Natural killer cell (primary cell): Measurements from ENCODE around the gene MYL10. TPM values are rescaled to one million over a fixed set of nuclear protein-coding genes. Genes with fewer than 3 reads are reported as not detected.

ENCODE experiments used
- ATAC-seq, 3 donors: fragments of 150-1000 bp in 2 of 3; fragments of 200-7000 bp in 1 of 3; cut with Tn5 transposase; 1 replicate in 1 of 3; 2 replicates in 2 of 3; pipeline ENCODE4 v1.10.0; 2021; ENCODE audit warnings: mild to moderate bottlenecking in 2 of 3, moderate library complexity in 2 of 3
- DNase-seq, 2 donors: peaks; one replicate each; pipeline versions ENCODE4 v3.0.0 to v3.0.0-alpha.2; 2013 to 2021; ENCODE audit warnings: mixed read lengths in 1 of 2
- H3K27ac ChIP-seq: one replicate; pipeline ENCODE4 v1.5.1; 2013; ENCODE audit warnings: mild to moderate bottlenecking, low read length
- H3K27me3 ChIP-seq: one replicate; pipeline ENCODE4 v1.6.1; 2013; ENCODE audit warnings: low read length; ENCODE audit not compliant: control insufficient read depth, insufficient read depth
- H3K36me3 ChIP-seq: one replicate; pipeline ENCODE4 v1.6.1; 2013; ENCODE audit warnings: low read length; ENCODE audit not compliant: control insufficient read depth, insufficient read depth
- H3K4me1 ChIP-seq: one replicate; pipeline ENCODE4 v1.6.1; 2013; ENCODE audit warnings: low read length; ENCODE audit not compliant: control insufficient read depth, insufficient read depth
- H3K4me3 ChIP-seq: one replicate; pipeline ENCODE4 v1.5.1; 2013; ENCODE audit warnings: low read length
- H3K9me3 ChIP-seq: one replicate; pipeline ENCODE4 v1.6.1; 2013; ENCODE audit warnings: low read length; ENCODE audit not compliant: control insufficient read depth, insufficient read depth
- H3K27ac Mint-ChIP-seq, 2 donors: one replicate each; pipeline ENCODE4 v1.8.0; 2022; ENCODE audit warnings: mild to moderate bottlenecking in 2 of 2, mixed read lengths in 2 of 2, moderate library complexity in 1 of 2
- H3K27me3 Mint-ChIP-seq, 2 donors: one replicate each; pipeline ENCODE4 v1.8.0; 2022; ENCODE audit warnings: low read depth in 2 of 2, mixed read lengths in 2 of 2
- H3K36me3 Mint-ChIP-seq: one replicate; pipeline ENCODE4 v1.8.0; 2022; ENCODE audit warnings: mixed read lengths
- H3K4me1 Mint-ChIP-seq, 2 donors: one replicate each; pipeline ENCODE4 v1.8.0; 2022; ENCODE audit warnings: mixed read lengths in 2 of 2
- H3K4me3 Mint-ChIP-seq: one replicate; pipeline ENCODE4 v1.8.0; 2022; ENCODE audit warnings: mild to moderate bottlenecking, moderate library complexity, mixed read lengths
- H3K9me3 Mint-ChIP-seq, 2 donors: one replicate each; pipeline ENCODE4 v1.8.0; 2022; ENCODE audit warnings: mixed read lengths in 2 of 2
- CTCF ChIP-seq: fragments of 200-600 bp; IDR thresholded peaks from one replicate; pipeline ENCODE4 v1.8.0; 2022; ENCODE audit warnings: antibody characterized with exemption
- WGBS: methylation state at CpG from one replicate; pipeline ENCODE4 v1.1.7; 2013; ENCODE audit warnings: missing lambda C conversion rate; ENCODE audit not compliant: insufficient coverage; 5-methylcytosine and 5-hydroxymethylcytosine counted together
- intact Hi-C: fragments of 100-400 bp; cut with micrococcal nuclease; formaldehyde crosslinking; loops from one replicate; pipeline ENCODE4 v1.14.2; 2022
- total RNA-seq, 4 donors: library from RNA; stranded (reverse); fragments of 120-200 nt in 1 of 4; gene quantifications; one replicate each; pipeline versions ENCODE4 v1.2.3 to v1.2.4, GENCODE V29; 2013 to 2022

The MYL10 gene
- total RNA-seq, 3 donors from 2014 or later (not counting 1 experiment from before 2014, with no cell fraction given) = not detected

- ATAC-seq (no peak), DNase-seq (no peak)
- H3K4me3 Mint-ChIP-seq = no peak overlapping the region
- H3K27me3 Mint-ChIP-seq = peaks cover 15 to 30% of the 10 kb centered on the region in 2 donors
- H3K27ac ChIP-seq = no peak overlapping the region
- H3K27me3 ChIP-seq = peaks cover 2% of the 10 kb centered on the region
- no peaks in the 10 kb centered on the region for H3K9me3 ChIP-seq
- H3K9me3 Mint-ChIP-seq = no peaks in the 10 kb centered on the region
- H3K27ac Mint-ChIP-seq = no peak overlapping the region
- H3K36me3 Mint-ChIP-seq = no peaks in the 10 kb centered on the region
- intact Hi-C loops = no loop called here
- H3K4me1 ChIP-seq = no peaks in the 10 kb centered on the region
- H3K36me3 ChIP-seq = no peaks in the 10 kb centered on the region
- no peak overlapping the region for H3K4me3 ChIP-seq
- no peak for TF ChIP-seq CTCF
- no peaks in the 10 kb centered on the region for H3K4me1 Mint-ChIP-seq
These were observed 53.4 kb downstream of the MYL10 start for GRCh38 chr7:101575721-101576120.

- Histone ChIP-seq H3K4me3 (no peak overlapping the region), H3K27me3 (peaks cover 1% of the 10 kb centered on the region), H3K4me1 (no peaks in the 10 kb centered on the region), H3K27ac (no peak overlapping the region), H3K9me3 (no peaks in the 10 kb centered on the region), H3K36me3 (no peaks in the 10 kb centered on the region)
- WGBS = 52% methylated on average over 2 of the region's 2 CpGs
- H3K4me3 Mint-ChIP-seq = no peak overlapping the region
- DNase-seq (no peak), ATAC-seq (no peak)
- no peaks in the 10 kb centered on the region for H3K36me3 Mint-ChIP-seq
- no peak for TF ChIP-seq CTCF
- no peaks in the 10 kb centered on the region for H3K9me3 Mint-ChIP-seq
- no peaks in the 10 kb centered on the region for H3K4me1 Mint-ChIP-seq
- peaks cover 15 to 30% of the 10 kb centered on the region in 2 donors for H3K27me3 Mint-ChIP-seq
- H3K27ac Mint-ChIP-seq = no peak overlapping the region
- intact Hi-C loops = no loop called here
These were observed 53.9 kb downstream of the MYL10 start for GRCh38 chr7:101575168-101575567.

GRCh38 chr7:101572156-101572555 is 56.9 kb downstream of the MYL10 start:
- Mint-ChIP-seq H3K4me3 (no peak overlapping the region), H3K4me1 (no peaks in the 10 kb centered on the region), H3K27ac (no peak overlapping the region), H3K36me3 (no peaks in the 10 kb centered on the region), H3K27me3 (peaks cover 19 to 36% of the 10 kb centered on the region in 2 donors), H3K9me3 (no peaks in the 10 kb centered on the region)
- Histone ChIP-seq H3K9me3 (no peaks in the 10 kb centered on the region), H3K4me3 (no peak overlapping the region), H3K27me3 (no peaks in the 10 kb centered on the region), H3K27ac (no peak overlapping the region), H3K4me1 (no peaks in the 10 kb centered on the region), H3K36me3 (no peaks in the 10 kb centered on the region)
- DNase-seq (no peak), ATAC-seq (no peak)
- no peak for TF ChIP-seq CTCF
- WGBS = no CpG with 5 or more reads among the region's 2 CpGs
- intact Hi-C loops = no loop called here

- Mint-ChIP-seq H3K4me3 (no peak overlapping the region), H3K27me3 (peaks cover 10 to 12% of the 10 kb centered on the region in 2 donors), H3K9me3 (no peaks in the 10 kb centered on the region), H3K4me1 (peaks cover 4 to 6% of the 10 kb centered on the region in 2 donors), H3K27ac (no peak overlapping the region), H3K36me3 (no peaks in the 10 kb centered on the region)
- intact Hi-C loops = no loop called here
- Histone ChIP-seq H3K4me1 (no peaks in the 10 kb centered on the region), H3K27me3 (no peaks in the 10 kb centered on the region), H3K36me3 (no peaks in the 10 kb centered on the region), H3K27ac (no peak overlapping the region), H3K4me3 (no peak overlapping the region), H3K9me3 (no peaks in the 10 kb centered on the region)
- no peak for ATAC-seq
- WGBS = 82% methylated on average over 6 of the region's 7 CpGs
- no peak for DNase-seq
- no peak for TF ChIP-seq CTCF
These were observed 61.9 kb downstream of the MYL10 start for GRCh38 chr7:101567230-101567629.
